Measurements from ENCODE around the gene ZMIZ1.

ZMIZ1 gene

GRCh38 chr10:79073784-79074432 is 5.1 kb downstream of the ZMIZ1 start:
- no peak for TF ChIP-seq SIN3A (IDR thresholded peaks at IDR 0.05; ENCODE audit: borderline replicate concordance, insufficient read depth, low read length)

- TF ChIP-seq SIN3A (IDR thresholded peaks at IDR 0.05; ENCODE audit: borderline replicate concordance, insufficient read depth, low read length) = no peak
- no peak for TF ChIP-seq POLR2AphosphoS5 (IDR thresholded peaks at IDR 0.05; ENCODE audit: low read depth, low read length)
- TF ChIP-seq FOXP2 (optimal IDR thresholded peaks at IDR 0.05; ENCODE audit: borderline replicate concordance, extremely low read depth, extremely low read length, insufficient read depth) = no peak
- TF ChIP-seq TAF1 (IDR thresholded peaks at IDR 0.05; ENCODE audit: borderline replicate concordance, insufficient read depth, low read length) = no peak
- no peak for TF ChIP-seq REST (IDR thresholded peaks at IDR 0.05; ENCODE audit: insufficient read depth in 1 of 2, low read depth in 2 of 2, low read length in 2 of 2)
Measured at GRCh38 chr10:79074732-79075131, 6.0 kb downstream of the ZMIZ1 start.

GRCh38 chr10:79075418-79075817 is 6.7 kb downstream of the ZMIZ1 start:
- TF ChIP-seq TAF1 (IDR thresholded peaks at IDR 0.05; ENCODE audit: borderline replicate concordance, insufficient read depth, low read length) (no peak), POLR2AphosphoS5 (IDR thresholded peaks at IDR 0.05; ENCODE audit: low read depth, low read length) (no peak), SIN3A (IDR thresholded peaks at IDR 0.05; ENCODE audit: borderline replicate concordance, insufficient read depth, low read length) (no peak), REST (IDR thresholded peaks at IDR 0.05; ENCODE audit: insufficient read depth in 1 of 2, low read depth in 2 of 2, low read length in 2 of 2) (no peak), FOXP2 (optimal IDR thresholded peaks at IDR 0.05; ENCODE audit: borderline replicate concordance, extremely low read depth, extremely low read length, insufficient read depth) (no peak)

- TF ChIP-seq TAF1 (IDR thresholded peaks at IDR 0.05; ENCODE audit: borderline replicate concordance, insufficient read depth, low read length) (no peak), REST (IDR thresholded peaks at IDR 0.05; ENCODE audit: insufficient read depth in 1 of 2, low read depth in 2 of 2, low read length in 2 of 2) (no peak), SIN3A (IDR thresholded peaks at IDR 0.05; ENCODE audit: borderline replicate concordance, insufficient read depth, low read length) (no peak), FOXP2 (optimal IDR thresholded peaks at IDR 0.05; ENCODE audit: borderline replicate concordance, extremely low read depth, extremely low read length, insufficient read depth) (no peak), POLR2AphosphoS5 (IDR thresholded peaks at IDR 0.05; ENCODE audit: low read depth, low read length) (no peak)
Measured at GRCh38 chr10:79077488-79078173, 8.9 kb downstream of the ZMIZ1 start.

GRCh38 chr10:79078367-79079053 is 9.7 kb downstream of the ZMIZ1 start:
- no peak for TF ChIP-seq REST (IDR thresholded peaks at IDR 0.05; ENCODE audit: insufficient read depth in 1 of 2, low read depth in 2 of 2, low read length in 2 of 2)
- no peak for TF ChIP-seq TAF1 (IDR thresholded peaks at IDR 0.05; ENCODE audit: borderline replicate concordance, insufficient read depth, low read length)
- TF ChIP-seq POLR2AphosphoS5 (IDR thresholded peaks at IDR 0.05; ENCODE audit: low read depth, low read length) = no peak
- TF ChIP-seq SIN3A (IDR thresholded peaks at IDR 0.05; ENCODE audit: borderline replicate concordance, insufficient read depth, low read length) = no peak
- TF ChIP-seq FOXP2 (optimal IDR thresholded peaks at IDR 0.05; ENCODE audit: borderline replicate concordance, extremely low read depth, extremely low read length, insufficient read depth) = no peak
